HG03280 (cell line): ENCODE results near the gene CHCT1.
"Not testable (repeated sequence)": the region's sequence is repeated elsewhere in the genome, so short reads cannot be mapped to it uniquely, and the experiment has no call there.

Source experiments
- ATAC-seq: cut with Tn5 transposase; IDR thresholded peaks from one replicate; pipeline ENCODE4 v1.9.1; 2021; ENCODE audit warnings: mild to moderate bottlenecking, moderate library complexity; ENCODE audit not compliant: unreplicated experiment

The CHCT1 gene

DNA sequence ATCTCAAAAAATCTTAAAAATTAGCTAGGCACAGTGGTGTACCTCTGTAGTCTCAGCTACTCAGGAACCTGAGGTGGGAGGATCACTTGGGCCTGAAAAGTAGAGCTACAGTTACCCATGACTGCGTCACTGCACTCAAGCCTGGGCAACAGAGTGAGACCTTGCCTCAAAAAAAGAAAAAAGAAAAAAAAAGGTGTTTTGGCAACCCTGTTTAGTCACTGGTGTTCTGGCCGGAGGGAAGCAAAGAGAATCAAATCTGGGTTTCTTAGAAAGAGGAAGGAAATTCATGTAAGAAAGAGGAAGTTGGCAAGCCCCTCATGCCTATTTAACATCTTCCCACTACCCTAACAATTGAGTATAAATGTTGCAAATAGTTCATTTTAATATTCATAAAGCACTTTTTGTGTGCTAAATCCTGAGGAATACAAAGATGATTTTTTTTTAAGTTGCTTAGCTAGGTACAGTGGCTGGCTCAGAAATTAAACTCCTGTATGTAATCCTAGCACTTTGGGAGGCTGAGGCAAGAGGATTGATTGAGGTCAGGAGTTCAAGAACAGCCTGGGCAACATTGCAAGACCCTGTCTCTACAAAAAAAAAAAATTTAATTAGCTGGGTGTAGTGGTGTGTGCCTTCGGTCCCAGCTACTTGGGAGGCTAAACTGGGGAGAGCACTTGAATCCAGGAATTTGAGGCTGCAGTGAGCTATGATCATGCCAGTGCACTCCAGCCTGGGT, 23.9 kb upstream of the CHCT1 start:
- ATAC-seq = no peak

DNA sequence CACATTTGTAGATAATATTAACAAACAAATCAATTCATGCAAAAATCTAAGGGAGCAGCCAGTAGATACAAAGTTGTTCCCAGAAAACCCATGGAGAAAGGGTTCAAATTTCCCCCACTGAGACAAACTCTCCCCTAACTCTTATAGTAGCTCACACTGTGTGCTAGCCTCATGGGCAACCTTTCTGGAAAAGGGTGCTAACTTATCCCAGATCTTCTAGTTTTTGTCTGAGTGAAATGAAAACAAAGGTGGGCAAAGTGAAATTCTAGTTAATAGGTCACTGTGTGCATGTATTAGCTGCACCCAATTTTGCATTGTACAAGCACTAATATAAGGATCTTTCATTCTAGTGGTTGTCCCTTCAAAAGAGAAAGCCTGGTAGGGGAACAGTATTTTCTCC, 20.5 kb upstream of the CHCT1 start:
- ATAC-seq = no peak

DNA sequence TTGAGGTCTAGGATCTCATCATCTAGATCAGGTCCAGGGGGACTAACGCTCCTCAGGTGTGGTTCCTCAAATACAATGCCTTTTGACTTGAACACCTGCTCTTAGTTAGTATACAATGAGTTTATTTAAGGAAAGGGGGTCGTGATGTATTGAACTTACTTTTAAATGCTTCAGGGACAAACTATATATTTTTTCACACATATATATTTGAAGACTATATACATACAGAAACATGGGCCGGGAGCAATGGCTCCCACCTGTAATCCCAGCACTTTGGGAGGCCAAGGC, 18.8 kb upstream of the CHCT1 start:
- no peak for ATAC-seq

DNA sequence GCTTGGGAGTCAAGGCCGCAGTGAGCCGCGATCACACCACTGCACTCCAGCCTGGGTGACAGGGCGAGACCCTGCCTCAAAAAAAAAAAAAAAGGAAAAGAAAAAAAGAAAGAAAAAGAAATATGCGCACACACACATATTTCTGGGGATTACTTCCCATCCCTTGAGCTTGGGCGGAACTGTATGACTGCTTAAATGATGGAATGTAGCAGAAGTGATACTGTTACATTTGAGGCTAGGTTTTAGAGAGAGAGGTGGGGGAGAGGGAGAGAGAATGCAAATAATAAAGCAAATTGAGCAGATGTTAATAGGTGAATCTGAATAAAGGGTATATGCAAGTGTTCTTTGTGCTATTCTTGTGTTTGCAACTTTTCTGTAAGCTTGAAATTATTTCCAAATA, 18.3 kb upstream of the CHCT1 start:
- ATAC-seq = no peak

DNA sequence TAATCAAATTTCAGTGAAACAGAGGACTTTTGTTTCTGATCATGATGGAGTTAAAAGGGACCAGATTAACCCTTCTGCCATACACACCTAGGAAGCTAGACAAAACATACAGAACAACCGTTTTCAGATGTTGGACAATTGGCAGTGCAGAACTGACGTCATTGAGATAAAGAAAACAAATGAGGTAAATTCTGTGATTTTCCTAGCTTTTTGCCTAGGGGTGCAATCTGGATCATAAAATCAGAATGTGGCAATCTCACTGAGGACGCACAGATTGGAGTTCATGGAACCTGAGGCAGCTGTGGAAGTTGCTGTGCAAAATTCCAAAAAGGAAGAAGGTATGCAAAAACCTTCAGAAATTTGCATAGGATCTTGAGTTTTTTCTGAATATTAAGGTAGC, 15.4 kb upstream of the CHCT1 start:
- no peak for ATAC-seq

DNA sequence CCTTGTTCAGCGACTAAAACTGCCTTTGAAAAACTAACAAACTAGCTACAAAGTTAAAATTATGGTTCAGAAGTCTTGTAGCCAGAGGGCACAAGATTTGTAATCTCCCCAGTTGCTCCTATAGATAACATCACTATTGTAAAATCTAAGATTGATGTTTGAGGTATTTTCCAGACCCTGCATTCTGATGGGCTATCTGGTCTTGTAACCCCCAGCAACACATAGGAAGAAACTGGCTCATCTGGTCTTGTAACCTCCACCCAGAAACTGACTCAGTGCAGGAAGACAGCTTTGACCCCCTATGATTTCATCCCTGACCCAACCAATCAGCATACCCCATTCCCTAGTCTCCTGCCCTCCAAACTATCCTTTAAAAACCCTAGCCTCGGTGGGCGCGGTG, 12.3 kb upstream of the CHCT1 start:
- ATAC-seq = no peak

DNA sequence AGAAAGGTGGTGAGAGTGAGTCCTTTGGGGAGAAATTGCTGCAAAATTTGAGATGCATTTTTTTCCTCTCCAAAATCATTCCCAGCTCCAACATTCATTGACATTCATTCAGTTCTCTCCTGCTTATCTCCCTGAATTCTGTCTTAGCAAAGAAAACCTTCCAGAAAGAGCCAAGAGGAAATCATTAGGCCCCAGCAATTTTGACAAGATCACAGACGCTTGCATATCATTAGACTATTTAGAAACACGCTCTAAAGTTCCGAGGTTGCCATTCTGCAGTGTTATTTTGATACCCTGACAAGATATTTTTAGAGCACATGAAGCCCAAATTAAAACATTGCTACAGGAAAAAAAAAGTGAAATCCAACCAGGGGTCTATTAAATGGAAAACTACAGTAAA, 9.6 kb upstream of the CHCT1 start:
- ATAC-seq = no peak

DNA sequence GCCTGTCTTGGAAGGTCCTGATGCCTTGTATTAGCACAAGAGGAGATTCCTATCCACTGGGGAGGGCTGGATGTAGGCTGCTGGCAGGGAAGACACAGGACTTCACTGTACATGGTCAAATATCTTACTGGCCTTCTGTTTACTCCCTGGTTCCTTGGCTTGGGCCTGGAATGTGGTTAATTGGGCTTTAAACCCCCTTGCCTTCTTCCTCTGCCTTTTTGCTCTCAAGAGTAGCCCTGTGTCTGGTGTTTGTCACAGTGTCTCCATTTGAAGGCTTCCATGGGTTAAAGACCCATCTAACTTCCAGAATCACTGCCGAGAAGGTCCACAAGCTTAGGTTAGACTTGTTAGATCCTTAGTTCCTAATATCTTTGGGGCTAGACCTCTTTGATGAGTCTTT, 7.1 kb upstream of the CHCT1 start:
- ATAC-seq = no peak

DNA sequence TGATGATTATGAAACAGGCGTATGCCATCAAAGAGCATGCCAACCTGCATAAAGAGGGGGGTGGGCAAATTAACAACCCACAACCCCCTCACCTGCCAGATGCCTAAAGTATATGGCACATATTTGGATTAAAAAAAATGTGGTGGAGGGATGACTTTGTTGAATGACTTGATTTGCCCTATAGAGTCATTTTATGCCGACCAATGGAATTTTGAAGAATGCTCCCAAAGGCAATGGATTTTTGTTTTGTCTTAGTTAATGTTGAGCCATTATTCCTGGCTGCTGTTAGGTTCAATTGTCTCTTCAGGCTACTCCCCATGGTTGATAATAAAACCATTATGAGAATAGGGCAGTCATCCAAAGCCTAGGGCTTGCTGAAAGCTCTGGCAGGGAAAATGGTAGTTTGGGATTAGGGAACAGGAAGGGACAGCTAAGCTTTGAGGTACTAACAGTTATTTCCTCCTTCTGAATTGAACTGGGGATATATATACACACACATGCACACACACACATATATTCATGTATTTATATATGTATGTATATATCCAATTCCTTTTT, 5.8 kb upstream of the CHCT1 start:
- no peak for ATAC-seq

DNA sequence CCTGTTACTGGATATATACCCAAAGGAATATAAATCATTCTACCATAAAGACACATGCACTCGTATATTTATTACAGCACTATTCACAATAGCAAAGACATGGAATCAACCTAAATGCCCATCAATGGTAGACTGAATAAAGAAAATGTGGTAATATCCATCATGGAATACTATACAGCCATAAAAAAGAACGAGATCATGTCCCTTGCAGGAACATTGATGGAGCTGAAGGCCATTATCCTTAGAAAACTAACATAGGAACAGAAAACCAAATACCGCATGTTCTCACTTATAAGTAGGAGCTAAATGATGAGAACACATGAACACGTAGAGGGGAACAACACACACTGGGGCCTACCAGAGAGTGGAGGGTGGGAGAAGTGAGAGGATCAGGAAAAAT, 3.3 kb upstream of the CHCT1 start:
- not testable (repeated sequence) for ATAC-seq

DNA sequence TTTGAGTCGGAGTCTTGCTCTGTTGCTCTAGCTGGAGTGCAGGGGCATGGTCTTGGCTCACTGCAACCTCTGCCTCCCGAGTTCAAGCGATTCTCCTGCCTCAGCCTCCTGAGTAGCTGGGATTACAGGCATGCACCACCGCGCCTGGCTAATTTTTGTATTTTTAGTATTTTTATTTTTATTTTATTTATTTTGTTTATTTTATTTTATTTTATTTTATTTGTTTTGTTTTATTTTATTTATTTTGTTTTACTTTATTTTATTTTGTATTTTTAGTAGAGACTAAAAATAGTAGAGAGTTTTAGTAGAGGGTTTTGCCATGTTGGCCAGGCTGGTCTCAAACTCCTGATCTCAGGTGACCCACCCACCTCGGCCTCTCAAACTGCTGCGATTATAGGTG, 2.4 kb upstream of the CHCT1 start:
- ATAC-seq = not testable (repeated sequence)

DNA sequence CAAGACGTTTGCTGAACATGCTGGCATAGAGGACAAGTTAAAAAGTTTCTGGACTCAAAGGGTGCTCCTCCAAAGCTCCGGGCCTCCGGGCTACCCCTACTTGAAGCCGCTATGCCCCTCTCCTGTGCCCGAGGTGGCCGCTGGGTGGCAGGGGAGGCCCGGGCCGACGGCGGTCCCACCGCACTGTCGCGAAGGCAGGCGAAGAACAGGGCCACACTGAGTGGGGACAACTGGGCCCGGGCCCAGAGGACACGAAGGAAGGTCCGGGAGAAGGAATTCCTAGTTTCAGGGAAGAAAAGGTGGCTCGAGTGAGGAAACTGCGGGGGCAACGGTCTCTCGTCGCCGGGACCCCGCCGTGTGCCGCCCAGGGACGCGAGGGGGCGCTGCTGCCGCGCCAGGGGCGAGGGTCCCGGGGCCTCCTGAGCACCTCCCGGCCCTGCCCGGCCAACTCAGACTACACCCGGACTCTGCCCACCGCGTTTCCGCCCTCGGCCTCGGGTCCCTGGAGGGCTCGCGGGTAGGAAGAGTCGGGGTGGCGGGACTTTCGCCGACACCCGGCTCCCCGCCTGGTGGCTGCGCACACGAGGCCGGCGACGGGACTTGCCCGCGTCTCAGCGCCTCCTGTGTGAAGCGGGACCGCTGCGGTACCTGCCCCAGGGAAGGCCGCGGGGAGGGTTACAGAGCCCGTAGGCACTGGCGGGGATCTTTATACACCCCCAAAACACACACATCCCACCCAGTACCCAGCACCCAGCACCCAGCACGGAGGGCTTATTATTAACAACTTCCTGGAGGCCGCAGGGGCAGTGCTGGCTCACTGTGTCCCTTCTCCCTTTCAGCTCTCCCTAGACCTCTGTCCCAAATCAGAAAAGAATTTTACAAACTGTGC, 772 bp upstream of the CHCT1 start:
- peak; percentile 93 for ATAC-seq

DNA sequence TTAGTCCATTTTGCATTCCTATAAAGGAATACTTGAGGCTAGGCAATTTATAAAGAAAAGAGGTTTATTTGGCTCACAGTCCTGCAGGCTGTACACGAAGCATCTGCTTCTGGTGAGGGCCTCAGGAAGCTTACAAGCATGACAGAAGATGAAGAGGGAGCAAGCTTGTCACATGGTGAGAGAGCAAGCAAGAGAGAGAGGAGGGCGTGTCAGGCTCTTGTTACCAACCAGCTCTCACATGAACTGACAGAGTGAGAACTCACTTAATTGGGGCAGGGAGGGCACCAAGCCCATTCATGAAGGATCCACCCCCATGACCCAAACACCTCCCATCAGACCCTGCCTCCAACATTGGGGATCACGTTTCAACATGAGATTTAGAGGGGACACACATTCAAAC, 1.6 kb downstream of the CHCT1 start:
- ATAC-seq = no peak

DNA sequence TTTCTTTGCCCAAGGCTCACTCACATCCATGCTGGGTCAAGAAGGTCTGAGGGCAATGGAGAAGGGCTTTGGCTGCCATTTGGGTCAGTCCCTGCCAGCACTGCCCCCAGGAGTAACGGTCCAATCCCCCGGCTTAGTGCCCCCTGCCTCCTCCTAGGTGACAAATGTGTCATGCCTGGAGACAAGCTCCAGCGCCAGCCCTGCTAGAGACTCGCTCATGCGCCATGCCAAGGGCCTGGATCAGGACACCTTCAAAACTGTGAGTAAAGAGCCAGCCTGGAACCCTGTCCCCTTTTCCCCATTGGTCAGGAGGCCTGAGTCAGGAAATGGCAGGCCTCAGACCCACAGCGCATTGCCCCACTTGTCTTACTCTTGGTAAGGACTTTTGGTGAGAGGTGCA, 3.3 kb downstream of the CHCT1 start:
- no peak for ATAC-seq

DNA sequence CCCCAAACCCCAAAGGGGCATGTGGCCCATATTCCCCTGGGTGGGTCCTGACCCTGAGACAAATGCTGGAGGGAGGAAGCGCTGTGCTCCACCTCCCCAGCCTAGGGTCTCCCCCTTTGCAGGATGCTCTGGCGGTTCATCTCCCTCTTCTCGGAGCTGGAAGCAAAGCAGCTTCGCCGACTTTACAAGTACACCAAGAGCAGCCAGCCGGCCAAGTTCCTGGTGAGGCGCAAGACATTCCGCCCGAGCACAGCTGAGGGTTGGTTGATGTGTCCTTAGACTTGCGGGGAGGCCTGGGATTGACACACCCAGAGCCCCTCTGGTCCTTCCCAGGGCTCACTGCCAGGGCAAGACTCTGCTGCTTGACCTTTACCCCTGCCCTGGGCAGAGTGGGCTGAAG, 4.3 kb downstream of the CHCT1 start:
- no peak for ATAC-seq

DNA sequence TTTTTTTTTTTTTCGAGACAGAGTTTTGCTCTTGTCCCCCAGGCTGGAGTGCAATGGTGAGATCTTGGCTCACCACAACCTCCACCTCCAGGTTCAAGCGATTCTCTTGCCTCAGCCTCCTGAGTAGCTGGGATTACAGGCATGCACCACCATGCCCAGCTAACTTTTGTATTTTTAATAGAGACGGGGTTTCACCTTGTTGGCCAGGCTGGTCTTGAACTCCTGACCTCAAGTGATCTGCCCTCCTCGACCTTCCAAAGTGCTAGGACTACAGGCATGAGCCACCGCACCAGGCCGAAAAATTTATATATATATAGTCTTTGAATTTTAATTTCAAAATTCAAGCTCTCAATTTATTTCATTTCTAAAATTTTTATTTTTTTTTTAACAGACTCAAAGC, 6.2 kb downstream of the CHCT1 start:
- ATAC-seq = not testable (repeated sequence)

DNA sequence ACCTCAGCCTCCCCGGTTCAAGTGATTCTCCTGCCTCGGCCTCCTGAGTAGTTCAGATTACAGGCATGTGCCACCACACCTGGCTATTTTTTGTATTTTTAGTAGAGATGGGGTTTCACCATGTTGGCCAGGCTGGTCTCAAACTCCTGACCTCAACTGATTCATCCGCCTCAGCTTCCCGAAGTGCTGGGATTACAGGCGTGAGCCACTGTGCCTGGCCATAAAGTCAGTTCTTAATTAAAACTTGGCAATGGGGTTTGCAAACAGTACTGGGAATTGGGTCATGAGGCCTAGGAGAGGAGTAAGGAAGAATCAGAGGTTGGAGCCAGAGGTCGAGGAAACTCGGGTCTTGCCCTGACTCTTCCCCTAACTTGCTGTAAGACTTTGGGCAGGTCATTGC, 8.3 kb downstream of the CHCT1 start:
- ATAC-seq = not testable (repeated sequence)

DNA sequence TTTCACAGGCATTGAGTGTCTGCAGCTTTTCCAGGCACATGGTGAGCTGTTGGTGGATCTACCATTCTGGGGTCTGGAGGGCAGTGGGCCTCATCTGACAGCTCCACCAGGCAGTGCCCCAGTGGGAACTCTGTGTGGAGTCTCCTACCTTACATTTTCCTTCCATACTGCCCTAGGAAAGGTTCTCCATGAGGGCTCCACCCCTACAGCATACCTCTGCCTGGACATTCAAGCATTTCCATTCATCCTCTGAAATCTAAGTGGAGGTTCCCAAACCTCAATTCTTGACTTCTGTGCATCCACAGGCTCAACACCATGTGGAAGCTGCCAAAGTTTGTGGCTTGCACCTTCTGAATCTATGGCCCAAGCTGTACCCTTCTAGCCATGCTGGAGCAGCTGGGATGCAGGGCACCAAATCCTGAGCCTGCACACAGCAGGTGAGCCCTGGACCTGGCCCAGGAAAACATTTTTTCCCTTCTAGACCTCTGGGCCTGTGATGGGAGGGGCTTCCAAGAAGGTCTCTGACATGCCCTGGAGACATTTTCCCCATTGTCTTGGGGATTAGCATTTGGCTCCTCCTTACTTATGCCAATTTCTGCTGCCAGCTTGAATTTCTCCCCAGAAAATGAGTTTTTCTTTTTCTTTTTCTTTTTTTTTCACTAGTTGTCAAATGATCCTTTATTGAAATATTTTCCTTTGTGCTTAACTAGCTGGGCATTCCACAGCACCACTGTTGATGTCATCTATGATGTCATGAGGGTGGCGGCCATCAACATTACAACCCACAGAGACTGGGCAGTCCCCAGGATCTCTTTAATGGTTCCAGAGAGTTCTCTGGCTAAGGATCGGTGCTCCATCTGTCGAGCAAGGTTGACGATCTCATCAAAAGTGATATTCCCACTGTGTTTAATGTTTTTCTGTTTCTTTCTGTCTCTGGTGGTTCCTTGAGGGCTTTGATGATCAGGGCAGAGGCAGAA, 11.0 kb downstream of the CHCT1 start:
- not testable (repeated sequence) for ATAC-seq

DNA sequence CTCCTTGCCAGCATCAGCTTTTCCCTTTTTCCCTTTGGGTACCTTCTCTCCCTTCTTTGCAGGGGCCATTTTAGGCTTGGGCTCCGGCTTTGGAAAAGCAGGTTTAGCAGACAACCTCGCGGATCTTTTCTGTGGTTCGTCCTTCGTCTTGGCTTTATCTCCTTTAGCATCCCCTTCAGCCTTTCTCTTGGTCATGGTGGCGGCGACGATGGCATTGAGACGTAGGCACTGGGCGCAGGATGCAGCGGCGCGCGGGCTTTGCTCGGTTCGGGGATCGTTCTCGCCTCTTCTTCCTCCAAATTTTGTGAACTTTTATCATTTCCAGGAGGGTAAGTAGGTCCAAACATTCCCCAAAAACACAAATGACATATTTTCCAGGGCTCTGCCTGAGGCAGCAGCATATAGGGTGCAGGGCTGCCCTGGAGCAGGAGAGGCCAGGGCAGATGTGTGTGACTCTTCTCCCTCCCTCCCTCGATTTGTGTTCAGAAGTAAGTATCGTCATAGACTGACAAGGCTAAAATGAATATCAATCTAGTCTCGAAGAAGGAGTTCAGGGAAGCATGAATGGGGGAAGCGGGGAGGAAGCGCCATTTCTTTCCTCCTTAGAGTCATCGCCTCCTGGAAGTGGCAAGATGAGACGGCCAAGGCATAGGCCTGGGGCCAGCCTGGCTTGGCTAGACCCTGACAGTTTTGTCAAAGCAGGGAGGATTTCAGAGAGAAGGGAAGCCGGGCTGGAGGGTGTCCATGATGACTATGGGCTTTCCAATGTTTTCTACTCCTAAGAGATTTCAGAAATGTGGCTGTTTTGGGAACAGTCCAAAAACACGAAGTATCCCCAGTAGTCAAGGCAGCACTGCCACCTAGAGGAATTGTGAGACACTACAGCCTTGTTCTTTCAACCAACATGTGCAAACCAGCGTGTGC, 13.2 kb downstream of the CHCT1 start:
- ATAC-seq = no peak

DNA sequence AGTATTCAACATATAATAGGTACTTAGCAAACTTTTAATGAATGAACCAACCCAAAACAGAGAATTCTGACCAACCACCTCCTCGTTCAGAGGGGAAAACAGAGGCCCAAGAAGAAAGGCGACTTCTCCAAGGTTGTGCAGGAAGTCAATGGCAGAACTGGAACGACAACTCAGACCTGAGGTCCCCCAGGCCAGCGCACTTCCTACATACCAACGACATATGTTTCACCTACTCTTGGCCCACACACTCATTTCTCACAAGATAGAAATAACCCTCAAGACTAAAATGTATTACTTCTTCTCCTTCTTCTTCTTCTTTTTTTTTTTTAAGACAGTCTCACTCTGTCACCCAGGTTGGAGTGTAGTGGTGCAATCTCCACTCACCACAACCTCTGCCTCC, 14.4 kb downstream of the CHCT1 start:
- ATAC-seq = no peak
